Measurements from ENCODE around the gene SPRR2F.
"Not testable (repeated sequence)": the region's sequence is repeated elsewhere in the genome, so short reads cannot be mapped to it uniquely, and the experiment has no call there.

Gene SPRR2F

GRCh38 chr1:153113416-153113815 lies at the start of gene SPRR2F:
SPRR2F (minus strand) TSS chr1:153113516; CDS start chr1:153112733, 783 bp downstream.
- DNase-seq (ENCODE audit: low read depth): no peak

GRCh38 chr1:153155541-153155940 lies 42.2 kb upstream of the SPRR2F start:
- no peak for DNase-seq (ENCODE audit: low read depth)

GRCh38 chr1:153152481-153152880 lies 39.2 kb upstream of the SPRR2F start:
- no peak for DNase-seq (ENCODE audit: low read depth)

- DNase-seq (ENCODE audit: low read depth): no peak
These were observed 37.5 kb upstream of the SPRR2F start, which contains the start of gene SPRR2G for GRCh38 chr1:153150846-153151245. SPRR2G (minus strand) TSS chr1:153150890; CDS start chr1:153150110, 780 bp downstream.

GRCh38 chr1:153141377-153141776 lies 28.1 kb upstream of the SPRR2F start:
- no peak for DNase-seq (ENCODE audit: low read depth)

- DNase-seq (ENCODE audit: low read depth): no peak
These were observed 27.2 kb upstream of the SPRR2F start for GRCh38 chr1:153140484-153140883.

- no peak for DNase-seq (ENCODE audit: low read depth)
These were observed 20.4 kb upstream of the SPRR2F start for GRCh38 chr1:153133743-153134142.

- no peak for DNase-seq (ENCODE audit: low read depth)
These were observed 20.0 kb upstream of the SPRR2F start for GRCh38 chr1:153133267-153133666.

- not testable (repeated sequence) for DNase-seq (ENCODE audit: low read depth)
These were observed 15.4 kb upstream of the SPRR2F start for GRCh38 chr1:153128688-153129087.

- DNase-seq (ENCODE audit: low read depth): no peak
These were observed 14.0 kb upstream of the SPRR2F start for GRCh38 chr1:153127296-153127695.

- DNase-seq (ENCODE audit: low read depth): no peak
These were observed 12.2 kb upstream of the SPRR2F start for GRCh38 chr1:153125536-153125935.

- DNase-seq (ENCODE audit: low read depth): not testable (repeated sequence)
These were observed 10.5 kb upstream of the SPRR2F start for GRCh38 chr1:153123793-153124192.

- peak; percentile 19 for DNase-seq (ENCODE audit: low read depth)
These were observed 9.6 kb upstream of the SPRR2F start for GRCh38 chr1:153122831-153123421.

- DNase-seq (ENCODE audit: low read depth): no peak
These were observed 7.6 kb upstream of the SPRR2F start for GRCh38 chr1:153120945-153121344.

- DNase-seq (ENCODE audit: low read depth): peak; percentile 85
These were observed 6.2 kb upstream of the SPRR2F start for GRCh38 chr1:153119491-153119971.

GRCh38 chr1:153115264-153115663 lies 1.9 kb upstream of the SPRR2F start:
- DNase-seq (ENCODE audit: low read depth): peak; percentile 3

- not testable (repeated sequence) for DNase-seq (ENCODE audit: low read depth)
These were observed 862 bp downstream of the SPRR2F start for GRCh38 chr1:153112454-153112853.

GRCh38 chr1:153100245-153100644 lies 13.1 kb downstream of the SPRR2F start:
- DNase-seq (ENCODE audit: low read depth): peak; percentile 55

- no peak for DNase-seq (ENCODE audit: low read depth)
These were observed 13.8 kb downstream of the SPRR2F start for GRCh38 chr1:153099461-153100045.

GRCh38 chr1:153095764-153096163 lies 17.6 kb downstream of the SPRR2F start:
- no peak for DNase-seq (ENCODE audit: low read depth)

- no peak for DNase-seq (ENCODE audit: low read depth)
These were observed 18.9 kb downstream of the SPRR2F start, which contains the start of gene SPRR2E for GRCh38 chr1:153094426-153094825. SPRR2E (minus strand) TSS chr1:153094526; CDS start chr1:153093751, 775 bp downstream.

GRCh38 chr1:153087652-153088051 lies 25.7 kb downstream of the SPRR2F start:
- no peak for DNase-seq (ENCODE audit: low read depth)

- DNase-seq (ENCODE audit: low read depth): no peak
These were observed 31.6 kb downstream of the SPRR2F start for GRCh38 chr1:153081736-153082135.
